ENCODE measurements around the gene FAIM2.

Gene FAIM2

GRCh38 chr12:49871263-49871561, 32.5 kb downstream of the FAIM2 start:
- TF ChIP-seq CTCF (IDR thresholded peaks at IDR 0.05; ENCODE audit: borderline replicate concordance, insufficient read depth, low read depth, low read length) = no peak

GRCh38 chr12:49870501-49871262, 33.0 kb downstream of the FAIM2 start:
- TF ChIP-seq CTCF (IDR thresholded peaks at IDR 0.05; ENCODE audit: borderline replicate concordance, insufficient read depth, low read depth, low read length) = no peak

More at GRCh38 chr12:49871263-49871561, 32.5 kb downstream of the FAIM2 start:
- H3K4me3 ChIP-seq (ENCODE audit: low read depth, low read length) = no peak overlapping the region

GRCh38 chr12:49869816-49870500, 33.7 kb downstream of the FAIM2 start:
- H3K4me3 ChIP-seq (ENCODE audit: low read depth, low read length) = no peak overlapping the region
- TF ChIP-seq CTCF (IDR thresholded peaks at IDR 0.05; ENCODE audit: borderline replicate concordance, insufficient read depth, low read depth, low read length) = no peak

More at GRCh38 chr12:49870501-49871262, 33.0 kb downstream of the FAIM2 start:
- no peak overlapping the region for H3K4me3 ChIP-seq (ENCODE audit: low read depth, low read length)

GRCh38 chr12:49868952-49869815, 34.5 kb downstream of the FAIM2 start:
- H3K4me3 ChIP-seq (ENCODE audit: low read depth, low read length) = no peak overlapping the region
- no peak for TF ChIP-seq CTCF (IDR thresholded peaks at IDR 0.05; ENCODE audit: borderline replicate concordance, insufficient read depth, low read depth, low read length)

- no peak for TF ChIP-seq CTCF (IDR thresholded peaks at IDR 0.05; ENCODE audit: borderline replicate concordance, insufficient read depth, low read depth, low read length)
- no peak overlapping the region for H3K4me3 ChIP-seq (ENCODE audit: low read depth, low read length)
Measured at GRCh38 chr12:49868449-49868848, 35.3 kb downstream of the FAIM2 start.

- no peak for TF ChIP-seq CTCF (IDR thresholded peaks at IDR 0.05; ENCODE audit: borderline replicate concordance, insufficient read depth, low read depth, low read length)
- H3K4me3 ChIP-seq (ENCODE audit: low read depth, low read length) = no peak overlapping the region
Measured at GRCh38 chr12:49867570-49868341, 35.9 kb downstream of the FAIM2 start.

All from GM12875 (cell line).